HCT116 (cell line): ENCODE data around the gene CTSZ. TPM values are rescaled to one million over a fixed set of nuclear protein-coding genes. Genes with fewer than 3 reads are reported as not detected.
A peak's percentile ranks its signal among the peaks of the same experiment; 100 is the strongest.

Experiments used
- ATAC-seq: fragments of 200-7000 bp; cut with Tn5 transposase; 2 replicates; pipeline ENCODE4 v1.9.1; 2020; ENCODE audit warnings: mild to moderate bottlenecking, moderate library complexity
- BruUV-seq: library from RNA; stranded (reverse); fragments of 400-500 nt; replicated peaks from 2 replicates; lab custom pipeline; 2021; lab: Mats Ljungman, UMichigan
- CTCF ChIA-PET: fragments of 300-600 bp; sonication (Branson Sonifier 250); formaldehyde crosslinking; loops from one replicate; lab custom pipeline; 2021; ENCODE audit warnings: antibody characterized with exemption; lab: Charles Lee
- POLR2A ChIA-PET: fragments of 300-600, 350-600 bp; sonication (Branson Sonifier 250); formaldehyde crosslinking; loops from one replicate; lab custom pipeline; 2021; ENCODE audit warnings: antibody characterized with exemption; lab: Charles Lee
- RAD21 ChIA-PET, 2 experiments: fragments of 300-600 bp; sonication (Branson Sonifier 250); formaldehyde crosslinking; loops; one replicate each; lab custom pipeline; 2023; ENCODE audit warnings: low total read pairs in 2 of 2; ENCODE audit not compliant: uncharacterized antibody in 2 of 2, unreplicated experiment in 2 of 2, low non-redundant PET in 1 of 2; lab: Charles Lee
- DNase-seq: peaks from one replicate; pipeline ENCODE4 v3.0.0-alpha.2; 2010; ENCODE audit warnings: low read depth, low spot score
- H2AFZ ChIP-seq: fragments of 200-600 bp; shearing (Covaris generic), sonication (generic); 2 replicates; pipeline ENCODE4 v1.6.1; 2017; ENCODE audit warnings: low read depth, mixed run types, mixed read lengths, antibody characterized with exemption, low read length; ENCODE audit not compliant: poor library complexity, severe bottlenecking
- H3K27ac ChIP-seq: 2 replicates; pipeline ENCODE4 v1.5.1; 2012; ENCODE audit warnings: low read depth, low read length
- H3K27me3 ChIP-seq: fragments of 200-600 bp; sonication (generic); 2 replicates; pipeline ENCODE4 v1.6.1; 2016; ENCODE audit warnings: mixed run types, low read length, mixed read lengths; ENCODE audit not compliant: insufficient read depth
- H3K36me3 ChIP-seq, 2 experiments: fragments of 200-500 bp in 1 of 2; fragments of 200-600 bp in 1 of 2; sonication (Bioruptor generic) in 1 of 2; sonication (generic) in 1 of 2; 2 replicates each; pipeline versions ENCODE4 v1.5.1 to v1.6.1; 2014 to 2016; ENCODE audit warnings: low read length in 2 of 2, inconsistent platforms in 1 of 2, mixed read lengths in 1 of 2, mixed run types in 1 of 2; ENCODE audit not compliant: insufficient read depth in 2 of 2, control insufficient read depth in 1 of 2
- H3K4me1 ChIP-seq, 2 experiments: fragments of 200-600 bp in 1 of 2; sonication (generic) in 1 of 2; 2 replicates each; pipeline versions ENCODE4 v1.5.1 to v1.6.1; 2012 to 2017; ENCODE audit warnings: low read length in 2 of 2, inconsistent platforms in 1 of 2, mild to moderate bottlenecking in 1 of 2, mixed read lengths in 1 of 2, mixed run types in 1 of 2, moderate library complexity in 1 of 2; ENCODE audit not compliant: insufficient read depth in 2 of 2, control insufficient read depth in 1 of 2
- H3K4me2 ChIP-seq: fragments of 200-600 bp; sonication (generic); 2 replicates; pipeline ENCODE4 v1.6.1; 2017; ENCODE audit warnings: mixed run types, low read length, mixed read lengths
- H3K4me3 ChIP-seq, 2 experiments: fragments of 200-600 bp in 1 of 2; sonication (generic) in 1 of 2; replicated peaks in 1 of 2; 2 replicates each; pipeline ENCODE4 v1.5.1; 2011 to 2016; ENCODE audit warnings: low read length in 2 of 2, control low read depth in 1 of 2, low read depth in 1 of 2, mild to moderate bottlenecking in 1 of 2, mixed read lengths in 1 of 2, mixed run types in 1 of 2
- H3K79me2 ChIP-seq: fragments of 200-600 bp; sonication (generic); 2 replicates; pipeline ENCODE4 v1.6.1; 2017; ENCODE audit warnings: mild to moderate bottlenecking, mixed run types, low read length, moderate library complexity, mixed read lengths; ENCODE audit not compliant: insufficient read depth
- H3K9ac ChIP-seq: fragments of 200-600 bp; sonication (generic); 2 replicates; pipeline ENCODE4 v1.6.1; 2016; ENCODE audit warnings: low read length, mixed read lengths
- H3K9me2 ChIP-seq: fragments of 200-600 bp; sonication (generic), shearing (Covaris generic); 2 replicates; pipeline ENCODE4 v1.6.1; 2017; ENCODE audit warnings: mixed run types, mild to moderate bottlenecking, moderate library complexity; ENCODE audit not compliant: insufficient read depth
- H3K9me3 ChIP-seq, 2 experiments: fragments of 200-500 bp in 1 of 2; fragments of 200-600 bp in 1 of 2; sonication (Bioruptor generic) in 1 of 2; sonication (generic) in 1 of 2; 2 replicates each; pipeline ENCODE4 v1.6.1; 2014 to 2017; ENCODE audit warnings: low read length in 2 of 2, mixed read lengths in 2 of 2, inconsistent platforms in 1 of 2, low read depth in 1 of 2, mild to moderate bottlenecking in 1 of 2, mixed run types in 1 of 2, moderate library complexity in 1 of 2; ENCODE audit not compliant: control insufficient read depth in 1 of 2, insufficient read depth in 1 of 2
- H4K20me1 ChIP-seq: fragments of 200-600 bp; sonication (generic), shearing (Covaris generic); 2 replicates; pipeline ENCODE4 v1.6.1; 2017; ENCODE audit warnings: mixed run types, mild to moderate bottlenecking, moderate library complexity; ENCODE audit not compliant: insufficient read depth
- CEBPB ChIP-seq: IDR thresholded peaks from 2 replicates; pipeline ENCODE4 v1.6.1; 2012; ENCODE audit warnings: low read depth
- CTCF ChIP-seq, 3 experiments: fragments of 200-600 bp in 1 of 3; sonication (generic) in 1 of 3; IDR thresholded peaks in 2 of 3; conservative IDR thresholded peaks in 1 of 3; 2 replicates each; pipeline ENCODE4 v1.5.1; 2012 to 2017; ENCODE audit warnings: low read depth in 2 of 3, low read length in 2 of 3, antibody characterized with exemption in 1 of 3, borderline replicate concordance in 1 of 3, control low read depth in 1 of 3, mild to moderate bottlenecking in 1 of 3, mixed read lengths in 1 of 3, mixed run types in 1 of 3, moderate library complexity in 1 of 3; ENCODE audit not compliant: insufficient read depth in 1 of 3
- EZH2 ChIP-seq: fragments of 200-600 bp; sonication (generic); IDR thresholded peaks from 2 replicates; pipeline ENCODE4 v1.6.1; 2017; ENCODE audit warnings: antibody characterized with exemption, mixed run types
- POLR2A ChIP-seq: IDR thresholded peaks from 2 replicates; pipeline ENCODE4 v1.7.0; 2011; ENCODE audit warnings: borderline replicate concordance; ENCODE audit not compliant: insufficient read depth, insufficient read length; ENCODE audit errors: extremely low read depth
- RAD21 ChIP-seq: IDR thresholded peaks from 2 replicates; pipeline ENCODE4 v1.6.1; 2012; ENCODE audit warnings: low read depth, mild to moderate bottlenecking
- SIN3A ChIP-seq: IDR thresholded peaks from 2 replicates; pipeline ENCODE4 v1.6.1; 2012; ENCODE audit warnings: low read depth
- ZBTB33 ChIP-seq: IDR thresholded peaks from 2 replicates; pipeline ENCODE4 v1.6.1; 2011; ENCODE audit warnings: mild to moderate bottlenecking, low read length, moderate library complexity; ENCODE audit not compliant: insufficient replicate concordance; ENCODE audit errors: extremely low read depth
- intact Hi-C: fragments of 100-400 bp; cut with micrococcal nuclease; formaldehyde crosslinking; loops from 2 replicates; pipeline ENCODE4 v1.10.0; 2022
- total RNA-seq: library from RNA; stranded (reverse); gene quantifications from one replicate; pipeline ENCODE4 v1.2.1, GENCODE V29; 2021; ENCODE audit not compliant: unreplicated experiment
- TF ChIP-seq, protein P1 (sequence below): IDR thresholded peaks from 2 replicates; pipeline ENCODE4 v1.6.1; 2012

The CTSZ gene
- total RNA-seq, 1 experiment from 2014 or later: 100 TPM

GRCh38 chr20:59032713-59033059 is 25.6 kb upstream of the CTSZ start:
- H3K36me3 ChIP-seq: peaks cover 52 to 53% of the 10 kb centered on the region in 2 experiments
- CTCF ChIA-PET: interaction anchor here (0.7 to 1.9 kb wide), 8 partner anchors 10 to 423 kb away, joined by 3 to 8 read pairs (median 3); partner anchors contain the start of genes PRELID3B and TUBB1
- no peaks in the 10 kb centered on the region for H3K9me3 ChIP-seq
- peak overlapping the region; percentile 66 for H3K9ac ChIP-seq
- peak overlapping the region; percentile 48 to 86 for H3K4me3 ChIP-seq
- H3K9me2 ChIP-seq: no peaks in the 10 kb centered on the region
- peak overlapping the region; percentile 78 for H3K27ac ChIP-seq
- peak overlapping the region; percentile 81 for H3K4me2 ChIP-seq
- RAD21 ChIA-PET: interaction anchor here in 1 of 2 experiments (0.5 kb wide), 1 partner anchor 161 kb away, joined by 4 read pairs; no protein-coding TSS in a partner anchor
- no peak overlapping the region for H2AFZ ChIP-seq
- DNase-seq (peak; percentile 21), ATAC-seq (peak; percentile 52)
- H3K4me1 ChIP-seq: peaks cover 10 to 25% of the 10 kb centered on the region in 2 experiments
- H4K20me1 ChIP-seq: peaks cover 16% of the 10 kb centered on the region; the same call in 1 of the 2 replicates
- H3K79me2 ChIP-seq: peaks cover 70% of the 10 kb centered on the region
- H3K27me3 ChIP-seq: no peaks in the 10 kb centered on the region
- no peak for TF ChIP-seq RAD21
- 0 out of 6 replicates have a peak, but pooled peaks of 2 of the 3 experiments have one; percentile 3 to 8 for TF ChIP-seq CTCF (IDR thresholded peaks at IDR 0.05 in 2 of 3, conservative IDR thresholded peaks at IDR 0.05 in 1 of 3; ENCODE audit: borderline replicate concordance in 1 of 3, insufficient read depth in 1 of 3, low read depth in 2 of 3, low read length in 2 of 3)
- POLR2A ChIA-PET: interaction anchor here (0.9 to 1.9 kb wide), 6 partner anchors 9 to 162 kb away, joined by 3 to 13 read pairs (median 4); partner anchors contain the start of gene PRELID3B
- TSS peak; percentile 95 for BruUV-seq
- intact Hi-C loops: loop anchor here (5.0 to 10.0 kb wide), 2 partner anchors 50 to 138 kb away; partner anchors contain the start of gene NELFCD

GRCh38 chr20:59032023-59032712 is 25.1 kb upstream of the CTSZ start, which contains the start of gene ATP5F1E:
ATP5F1E (minus strand) TSS chr20:59032335; CDS start chr20:59032251, 84 bp downstream.
- ChIA-PET CTCF (interaction anchor here (0.7 to 1.3 kb wide), 7 partner anchors 11 to 424 kb away, joined by 3 to 5 read pairs (median 3); partner anchors contain the start of gene TUBB1), RAD21 (no interaction called here), POLR2A (interaction anchor here (0.9 to 1.9 kb wide), 7 partner anchors 8 to 162 kb away, joined by 3 to 13 read pairs (median 4); partner anchors contain the start of gene PRELID3B)
- no TSS peak for BruUV-seq
- Histone ChIP-seq H3K4me3 (peak within 1 kb of the TSS; percentile 86), H3K4me2 (peak within 1 kb of the TSS; percentile 81), H3K4me1 (peaks cover 10 to 25% of the 10 kb centered on the region in 2 experiments), H2AFZ (no peak within 1 kb of the TSS), H3K36me3 (peaks cover 49 to 53% of the 10 kb centered on the region in 2 experiments), H3K27me3 (no peaks in the 10 kb centered on the region), H4K20me1 (peaks cover 20% of the 10 kb centered on the region; the same call in 1 of the 2 replicates), H3K9me2 (no peaks in the 10 kb centered on the region), H3K9me3 (no peaks in the 10 kb centered on the region), H3K79me2 (peaks cover 70% of the 10 kb centered on the region), H3K9ac (peak within 1 kb of the TSS; percentile 86), H3K27ac (peak within 1 kb of the TSS; percentile 78)
- intact Hi-C loops: loop anchor here (5.0 to 10.0 kb wide), 2 partner anchors 50 to 137 kb away; partner anchors contain the start of gene NELFCD
- DNase-seq: peak; percentile 72
- peak; percentile 97 for ATAC-seq
- TF ChIP-seq CEBPB: no peak
- peak; percentile 67 for TF ChIP-seq POLR2A
- TF ChIP-seq ZBTB33: no peak
- TF ChIP-seq, protein P1, sequence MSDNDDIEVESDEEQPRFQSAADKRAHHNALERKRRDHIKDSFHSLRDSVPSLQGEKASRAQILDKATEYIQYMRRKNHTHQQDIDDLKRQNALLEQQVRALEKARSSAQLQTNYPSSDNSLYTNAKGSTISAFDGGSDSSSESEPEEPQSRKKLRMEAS: peak; percentile 86
- TF ChIP-seq SIN3A: peak; percentile 77
- TF ChIP-seq EZH2: no peak
